ENCODE results near the gene TARS1.
"Not testable (repeated sequence)": the region's sequence is repeated elsewhere in the genome, so short reads cannot be mapped to it uniquely, and the experiment has no call there.

The TARS1 gene

DNA sequence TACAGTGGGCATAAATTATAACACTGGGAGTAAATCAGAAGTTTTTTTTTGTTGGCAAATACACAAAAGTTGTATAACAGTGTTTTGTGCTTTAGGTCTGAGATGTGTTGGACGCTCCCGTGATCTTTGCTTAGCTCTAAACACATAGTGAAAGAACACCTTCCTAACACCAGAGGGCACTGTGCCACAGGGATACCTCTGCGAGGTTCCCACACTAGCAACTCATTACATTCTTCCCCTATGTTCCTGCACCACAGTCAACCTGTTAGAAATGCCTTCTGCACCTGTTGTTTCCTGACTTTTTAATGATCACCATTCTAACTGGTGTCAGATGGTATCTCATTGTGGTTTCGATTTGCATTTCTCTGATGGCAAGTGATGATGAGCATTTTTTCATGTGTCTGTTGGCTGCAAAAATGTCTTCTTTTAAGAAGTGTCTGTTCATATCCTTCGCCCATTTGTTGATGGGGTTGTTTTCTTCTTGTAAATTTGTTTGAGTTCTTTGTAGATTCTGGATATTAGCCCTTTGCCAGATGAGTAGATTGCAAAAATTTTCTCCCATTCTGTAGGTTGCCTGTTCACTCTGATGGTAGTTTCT lies 4.8 kb upstream of the TARS1 start:
- not testable (repeated sequence) for H3K9me3 ChIP-seq (ENCODE audit: insufficient read depth, low read depth, low read length); H3K4me3 ChIP-seq (ENCODE audit: low read length, poor library complexity, severe bottlenecking); H3K4me2 ChIP-seq (ENCODE audit: low read depth, low read length, poor library complexity, severe bottlenecking)

DNA sequence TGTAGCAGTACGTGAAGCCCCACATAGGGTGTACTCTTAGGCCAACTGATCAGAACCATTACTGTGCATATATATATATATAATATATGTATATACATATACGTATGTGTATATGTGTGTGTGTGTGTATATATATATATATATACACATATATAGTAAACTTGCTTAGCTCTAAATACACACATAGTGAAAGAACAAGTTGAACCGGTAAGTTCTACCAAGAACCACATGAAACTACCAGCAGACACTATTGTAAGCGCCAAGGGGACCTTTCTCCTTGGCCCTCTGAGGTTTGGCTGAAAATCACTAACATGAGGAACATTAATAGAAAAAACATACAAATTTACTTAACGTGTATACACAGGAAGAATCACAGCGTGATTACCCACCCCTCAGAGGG lies 1.8 kb upstream of the TARS1 start:
- H3K4me1 ChIP-seq (ENCODE audit: insufficient read depth, low read length, poor library complexity, severe bottlenecking): peaks cover 26% of the 10 kb centered on the region

More for the DNA sequence above, 4.8 kb upstream of the TARS1 start:
- not testable (repeated sequence) for H4K20me1 ChIP-seq (ENCODE audit: insufficient read depth, low read length, poor library complexity, severe bottlenecking); H3K9me2 ChIP-seq (replicated peaks; ENCODE audit: low read depth, low read length); H3F3A ChIP-seq (ENCODE audit: low read depth); H2AFZ ChIP-seq (ENCODE audit: low read length); H3K36me3 ChIP-seq (ENCODE audit: insufficient read depth, low read length); H3K27me3 ChIP-seq (ENCODE audit: insufficient read depth, low read length, poor library complexity, severe bottlenecking); H3K9ac ChIP-seq (ENCODE audit: low read depth, low read length, poor library complexity, severe bottlenecking)
- Histone ChIP-seq H3K79me2 (ENCODE audit: insufficient read depth, low read length) (peaks cover 14% of the 10 kb centered on the region), H3K4me1 (ENCODE audit: insufficient read depth, low read length, poor library complexity, severe bottlenecking) (peaks cover 15% of the 10 kb centered on the region)
- TF ChIP-seq, protein P1, sequence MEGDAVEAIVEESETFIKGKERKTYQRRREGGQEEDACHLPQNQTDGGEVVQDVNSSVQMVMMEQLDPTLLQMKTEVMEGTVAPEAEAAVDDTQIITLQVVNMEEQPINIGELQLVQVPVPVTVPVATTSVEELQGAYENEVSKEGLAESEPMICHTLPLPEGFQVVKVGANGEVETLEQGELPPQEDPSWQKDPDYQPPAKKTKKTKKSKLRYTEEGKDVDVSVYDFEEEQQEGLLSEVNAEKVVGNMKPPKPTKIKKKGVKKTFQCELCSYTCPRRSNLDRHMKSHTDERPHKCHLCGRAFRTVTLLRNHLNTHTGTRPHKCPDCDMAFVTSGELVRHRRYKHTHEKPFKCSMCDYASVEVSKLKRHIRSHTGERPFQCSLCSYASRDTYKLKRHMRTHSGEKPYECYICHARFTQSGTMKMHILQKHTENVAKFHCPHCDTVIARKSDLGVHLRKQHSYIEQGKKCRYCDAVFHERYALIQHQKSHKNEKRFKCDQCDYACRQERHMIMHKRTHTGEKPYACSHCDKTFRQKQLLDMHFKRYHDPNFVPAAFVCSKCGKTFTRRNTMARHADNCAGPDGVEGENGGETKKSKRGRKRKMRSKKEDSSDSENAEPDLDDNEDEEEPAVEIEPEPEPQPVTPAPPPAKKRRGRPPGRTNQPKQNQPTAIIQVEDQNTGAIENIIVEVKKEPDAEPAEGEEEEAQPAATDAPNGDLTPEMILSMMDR (conservative IDR thresholded peaks at IDR 0.05; ENCODE audit: low read length): peak; percentile 78

DNA sequence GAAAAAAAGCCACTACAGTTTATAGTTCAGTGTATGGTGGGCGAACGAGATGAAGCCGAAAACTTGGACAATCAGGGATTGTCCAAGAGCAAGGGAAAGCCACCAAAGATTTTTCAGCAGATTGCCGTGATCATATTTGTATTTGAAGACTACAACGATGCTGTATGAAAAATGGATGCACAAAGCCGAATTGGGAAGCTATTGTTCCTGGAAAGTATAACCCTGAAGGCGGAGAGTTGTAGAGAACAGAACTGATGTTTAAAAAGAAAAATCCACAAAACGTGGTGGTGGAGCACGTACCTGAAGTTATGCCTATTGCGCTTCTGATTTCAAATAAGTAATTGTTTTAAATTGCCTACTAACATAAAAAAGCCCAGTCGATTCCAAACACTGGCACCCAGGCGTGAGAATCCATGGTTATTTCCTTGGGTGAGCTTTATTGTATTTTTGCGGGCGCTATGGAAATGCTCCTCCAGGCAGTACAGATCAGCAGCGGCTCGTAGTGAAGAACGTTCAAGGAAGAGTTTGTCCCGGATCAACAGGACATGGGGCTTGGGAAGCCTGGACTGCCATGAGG lies 772 bp upstream of the TARS1 start:
- Histone ChIP-seq H3K4me1 (ENCODE audit: insufficient read depth, low read length, poor library complexity, severe bottlenecking) (peaks cover 36% of the 10 kb centered on the region), H3K4me2 (ENCODE audit: low read depth, low read length, poor library complexity, severe bottlenecking) (peak overlapping the region; percentile 99), H3K36me3 (ENCODE audit: insufficient read depth, low read length) (no peaks in the 10 kb centered on the region), H3F3A (ENCODE audit: low read depth) (no peaks in the 10 kb centered on the region), H3K4me3 (ENCODE audit: low read length, poor library complexity, severe bottlenecking) (peak overlapping the region; percentile 83), H2AFZ (ENCODE audit: low read length) (peak overlapping the region; percentile 74), H3K9me3 (ENCODE audit: insufficient read depth, low read depth, low read length) (no peaks in the 10 kb centered on the region), H3K79me2 (ENCODE audit: insufficient read depth, low read length) (peaks cover 54% of the 10 kb centered on the region), H4K20me1 (ENCODE audit: insufficient read depth, low read length, poor library complexity, severe bottlenecking) (peaks cover 35% of the 10 kb centered on the region), H3K9ac (ENCODE audit: low read depth, low read length, poor library complexity, severe bottlenecking) (peak overlapping the region; percentile 85), H3K27me3 (ENCODE audit: insufficient read depth, low read length, poor library complexity, severe bottlenecking) (no peaks in the 10 kb centered on the region), H3K9me2 (replicated peaks; ENCODE audit: low read depth, low read length) (no peaks in the 10 kb centered on the region)
- no peak for TF ChIP-seq EZH2phosphoT487 (IDR thresholded peaks at IDR 0.05; ENCODE audit: borderline replicate concordance)
- TF ChIP-seq, protein P1 (conservative IDR thresholded peaks at IDR 0.05; ENCODE audit: low read length): no peak

More for the DNA sequence above, 1.8 kb upstream of the TARS1 start:
- H3K4me2 ChIP-seq (ENCODE audit: low read depth, low read length, poor library complexity, severe bottlenecking): peak overlapping the region; percentile 99
- peaks cover 25% of the 10 kb centered on the region for H4K20me1 ChIP-seq (ENCODE audit: insufficient read depth, low read length, poor library complexity, severe bottlenecking)
- no peaks in the 10 kb centered on the region for H3K36me3 ChIP-seq (ENCODE audit: insufficient read depth, low read length)
- H3K4me3 ChIP-seq (ENCODE audit: low read length, poor library complexity, severe bottlenecking): peak overlapping the region; percentile 83
- no peak overlapping the region for H2AFZ ChIP-seq (ENCODE audit: low read length)
- H3K27me3 ChIP-seq (ENCODE audit: insufficient read depth, low read length, poor library complexity, severe bottlenecking): no peaks in the 10 kb centered on the region
- no peaks in the 10 kb centered on the region for H3K9me3 ChIP-seq (ENCODE audit: insufficient read depth, low read depth, low read length)
- H3K9me2 ChIP-seq (replicated peaks; ENCODE audit: low read depth, low read length): no peaks in the 10 kb centered on the region
- H3F3A ChIP-seq (ENCODE audit: low read depth): no peaks in the 10 kb centered on the region
- peak overlapping the region; percentile 85 for H3K9ac ChIP-seq (ENCODE audit: low read depth, low read length, poor library complexity, severe bottlenecking)
- TF ChIP-seq EZH2phosphoT487 (IDR thresholded peaks at IDR 0.05; ENCODE audit: borderline replicate concordance): no peak
- TF ChIP-seq, protein P1 (conservative IDR thresholded peaks at IDR 0.05; ENCODE audit: low read length): no peak
- peaks cover 44% of the 10 kb centered on the region for H3K79me2 ChIP-seq (ENCODE audit: insufficient read depth, low read length)

All from Loucy (cell line).